ENCODE measurements around the gene ASB6.

ASB6 gene

DNA sequence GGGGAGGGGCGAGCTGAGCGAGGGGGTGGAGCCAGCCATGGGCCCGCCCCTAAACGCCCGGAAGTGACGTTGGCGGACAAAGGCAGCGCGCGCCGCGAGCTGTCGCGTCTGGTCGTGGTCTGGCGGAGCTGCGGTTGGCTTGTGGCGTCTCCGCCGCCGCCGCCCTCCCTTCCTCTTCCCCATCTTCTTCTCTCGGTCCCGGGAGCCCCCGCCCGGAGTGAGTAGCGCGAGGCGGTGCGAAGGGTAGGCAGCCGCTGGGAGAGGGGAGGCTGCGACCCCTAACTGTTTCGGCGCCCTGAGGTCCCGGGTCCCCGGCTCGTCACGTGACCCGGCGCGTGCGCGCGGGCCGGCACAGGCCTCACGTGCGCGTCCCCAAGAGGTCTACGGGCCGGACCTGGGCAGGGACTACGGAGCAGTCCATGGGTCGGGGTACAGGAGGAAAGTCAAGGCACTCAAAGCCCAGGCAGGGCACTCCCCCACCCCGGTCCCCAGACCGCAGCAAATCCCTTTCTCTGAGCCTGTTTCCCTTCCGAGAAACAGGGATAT lies 15.8 kb downstream of the ASB6 start, which contains the start of gene NTMT1:
TSS of gene NTMT1 (plus strand) at position 85 of the 546 bp plus-strand sequence. CDS start 6,541 bp downstream, outside the sequence.
- Histone ChIP-seq H3K9me3 (no peaks in the 10 kb centered on the region), H3K4me1 (peaks cover 7% of the 10 kb centered on the region), H3K36me3 (peaks cover 40% of the 10 kb centered on the region), H3K27me3 (no peaks in the 10 kb centered on the region), H3K4me3 (ENCODE audit: low read depth, low read length) (peak within 1 kb of the TSS; percentile 100)
- DNase-seq: peak; percentile 89
- TF ChIP-seq, protein P1, sequence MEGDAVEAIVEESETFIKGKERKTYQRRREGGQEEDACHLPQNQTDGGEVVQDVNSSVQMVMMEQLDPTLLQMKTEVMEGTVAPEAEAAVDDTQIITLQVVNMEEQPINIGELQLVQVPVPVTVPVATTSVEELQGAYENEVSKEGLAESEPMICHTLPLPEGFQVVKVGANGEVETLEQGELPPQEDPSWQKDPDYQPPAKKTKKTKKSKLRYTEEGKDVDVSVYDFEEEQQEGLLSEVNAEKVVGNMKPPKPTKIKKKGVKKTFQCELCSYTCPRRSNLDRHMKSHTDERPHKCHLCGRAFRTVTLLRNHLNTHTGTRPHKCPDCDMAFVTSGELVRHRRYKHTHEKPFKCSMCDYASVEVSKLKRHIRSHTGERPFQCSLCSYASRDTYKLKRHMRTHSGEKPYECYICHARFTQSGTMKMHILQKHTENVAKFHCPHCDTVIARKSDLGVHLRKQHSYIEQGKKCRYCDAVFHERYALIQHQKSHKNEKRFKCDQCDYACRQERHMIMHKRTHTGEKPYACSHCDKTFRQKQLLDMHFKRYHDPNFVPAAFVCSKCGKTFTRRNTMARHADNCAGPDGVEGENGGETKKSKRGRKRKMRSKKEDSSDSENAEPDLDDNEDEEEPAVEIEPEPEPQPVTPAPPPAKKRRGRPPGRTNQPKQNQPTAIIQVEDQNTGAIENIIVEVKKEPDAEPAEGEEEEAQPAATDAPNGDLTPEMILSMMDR (IDR thresholded peaks at IDR 0.05; ENCODE audit: low read depth, low read length): no peak

DNA sequence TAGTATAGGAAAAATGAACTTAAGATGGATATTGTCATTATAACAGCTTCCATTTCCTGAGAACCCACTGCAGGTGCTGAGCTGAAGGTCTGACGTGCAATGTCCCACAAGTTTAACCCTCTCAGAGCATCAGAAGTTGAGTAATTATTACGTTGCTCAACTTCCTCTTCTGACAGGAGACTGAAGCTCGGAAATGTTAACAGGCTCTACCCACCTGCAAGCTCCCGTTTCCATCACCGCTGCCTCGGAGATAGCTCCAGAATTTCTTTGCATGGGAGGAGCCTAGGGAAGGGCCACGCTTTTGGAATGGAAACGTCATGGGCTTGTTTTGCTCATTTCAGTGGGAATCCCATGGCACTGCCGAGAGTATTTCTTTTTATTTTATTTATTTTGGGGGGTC lies 17.0 kb downstream of the ASB6 start:
- Histone ChIP-seq H3K27me3 (no peaks in the 10 kb centered on the region), H3K36me3 (peaks cover 29% of the 10 kb centered on the region), H3K4me3 (ENCODE audit: low read depth, low read length) (no peak overlapping the region), H3K4me1 (peaks cover 7% of the 10 kb centered on the region), H3K9me3 (no peaks in the 10 kb centered on the region)
- TF ChIP-seq, protein P1 (IDR thresholded peaks at IDR 0.05; ENCODE audit: low read depth, low read length): 0 out of 2 replicates have a peak, but pooled peaks have one; percentile 0
- DNase-seq: no peak

DNA sequence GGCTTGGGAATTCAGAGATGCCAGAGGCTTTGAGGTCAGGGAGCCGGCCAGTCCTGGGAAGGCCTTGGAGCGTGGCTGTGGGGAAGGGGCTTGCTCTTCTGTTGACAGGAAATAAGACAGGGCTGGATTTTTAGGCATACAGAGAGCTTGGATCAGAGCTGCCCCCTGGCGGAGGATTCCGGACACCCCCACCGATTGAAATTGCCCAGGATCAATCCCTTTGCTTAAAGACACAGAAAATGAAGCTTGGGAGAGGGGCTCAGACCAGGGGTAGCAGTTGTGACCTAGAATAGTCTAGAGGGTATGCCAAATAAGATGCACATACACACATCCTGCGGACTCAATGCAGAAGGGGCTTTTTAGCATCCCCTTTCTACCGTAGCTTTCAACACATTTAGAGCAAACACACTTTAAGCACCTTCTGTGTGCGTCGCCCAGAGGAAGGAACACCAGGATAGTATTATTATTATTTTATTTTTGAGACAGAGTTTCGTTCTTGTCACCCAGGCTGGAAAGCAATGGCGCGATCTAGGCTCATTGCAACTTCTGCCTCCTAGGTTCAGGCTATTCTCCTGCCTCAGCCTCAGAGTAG lies 17.7 kb downstream of the ASB6 start:
- Histone ChIP-seq H3K36me3 (peaks cover 23% of the 10 kb centered on the region), H3K27me3 (no peaks in the 10 kb centered on the region), H3K9me3 (no peaks in the 10 kb centered on the region), H3K4me3 (ENCODE audit: low read depth, low read length) (no peak overlapping the region), H3K4me1 (peaks cover 7% of the 10 kb centered on the region)
- TF ChIP-seq, protein P1 (IDR thresholded peaks at IDR 0.05; ENCODE audit: low read depth, low read length): peak; percentile 90
- peak; percentile 82 for DNase-seq

DNA sequence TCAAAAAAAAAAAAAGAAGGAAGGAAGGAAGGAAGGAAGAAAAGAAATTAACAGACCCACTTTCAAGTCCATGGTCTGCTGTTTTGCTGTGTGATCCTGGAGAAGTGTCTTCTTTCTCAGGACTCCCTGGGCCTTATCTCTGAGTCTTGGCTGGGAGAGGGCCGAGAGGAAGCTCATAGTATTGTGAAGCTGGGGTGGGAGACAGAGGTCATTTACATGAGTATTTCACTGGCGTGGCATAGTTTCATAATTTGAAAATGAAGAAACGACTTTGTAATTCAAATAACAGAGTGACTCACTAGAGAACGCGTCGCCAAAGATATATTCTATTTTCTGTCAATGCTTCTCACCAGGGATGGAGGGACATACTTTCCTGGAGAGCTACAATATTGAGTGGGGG lies 18.6 kb downstream of the ASB6 start:
- H3K4me1 ChIP-seq: peaks cover 7% of the 10 kb centered on the region
- H3K9me3 ChIP-seq: no peaks in the 10 kb centered on the region
- TF ChIP-seq, protein P1 (IDR thresholded peaks at IDR 0.05; ENCODE audit: low read depth, low read length): no peak
- no peak for DNase-seq
- H3K36me3 ChIP-seq: peaks cover 13% of the 10 kb centered on the region
- no peak overlapping the region for H3K4me3 ChIP-seq (ENCODE audit: low read depth, low read length)
- H3K27me3 ChIP-seq: no peaks in the 10 kb centered on the region

DNA sequence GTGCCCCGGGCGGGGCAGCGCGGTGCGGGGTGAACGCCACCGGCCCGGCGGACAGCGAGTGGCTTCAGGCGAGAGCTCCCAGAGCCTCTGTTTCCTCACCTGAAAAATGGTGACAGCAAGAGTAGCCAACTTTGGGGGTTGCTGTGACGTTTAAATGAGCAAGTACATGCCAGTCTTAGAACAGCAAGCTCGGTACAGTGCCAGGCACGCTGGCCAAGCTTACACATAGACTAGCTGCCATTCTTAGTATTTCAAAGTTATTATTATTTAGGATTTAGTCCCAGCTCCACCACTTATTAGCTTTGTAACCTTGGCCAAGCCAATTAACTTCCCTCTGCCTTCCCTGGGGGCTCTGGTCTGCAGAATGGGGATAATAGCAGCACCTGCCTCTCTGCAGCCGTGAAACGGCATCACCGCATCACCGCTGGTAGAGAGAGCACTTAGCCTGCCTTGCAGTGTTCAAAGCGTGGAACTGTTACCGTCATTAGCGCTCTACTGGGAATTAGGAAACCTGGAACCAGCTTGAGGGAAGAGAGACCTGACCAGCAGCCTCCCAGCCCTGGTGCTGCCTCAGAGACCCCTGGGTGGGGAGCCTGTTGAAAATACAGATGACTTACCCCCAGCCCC lies 21.2 kb downstream of the ASB6 start, which contains the start of gene C9orf50:
TSS of gene C9orf50 (minus strand) at position 433 of the 627 bp plus-strand sequence. CDS start 527 bp downstream, outside the sequence.
- TF ChIP-seq, protein P1 (IDR thresholded peaks at IDR 0.05; ENCODE audit: low read depth, low read length): no peak
- Histone ChIP-seq H3K27me3 (no peaks in the 10 kb centered on the region), H3K36me3 (no peaks in the 10 kb centered on the region), H3K4me3 (ENCODE audit: low read depth, low read length) (peak within 1 kb of the TSS; percentile 59), H3K4me1 (peaks cover 3% of the 10 kb centered on the region; the same call in 1 of the 2 replicates), H3K9me3 (no peaks in the 10 kb centered on the region)
- no peak for DNase-seq

All from BE2C (cell line).